H9 (cell line): ENCODE measurements around the gene WRAP73. TPM values are rescaled to one million over a fixed set of nuclear protein-coding genes. Genes with fewer than 3 reads are reported as not detected.
A peak's percentile ranks its signal among the peaks of the same experiment; 100 is the strongest.
"Not testable (repeated sequence)": the region's sequence is repeated elsewhere in the genome, so short reads cannot be mapped to it uniquely, and the experiment has no call there.

ENCODE experiments used
- DNase-seq: peaks from one replicate; pipeline ENCODE4 v3.0.0-alpha.2; 2017
- H2AFZ ChIP-seq: one replicate; pipeline ENCODE4 v1.6.1; 2013; ENCODE audit warnings: mild to moderate bottlenecking, low read length, control low read depth, moderate library complexity
- H2AK5ac ChIP-seq: 2 replicates; pipeline ENCODE4 v1.6.1; 2013; ENCODE audit warnings: low read length, control low read depth, mixed read lengths; ENCODE audit not compliant: insufficient read length
- H2BK120ac ChIP-seq: one replicate; pipeline ENCODE4 v1.6.1; 2013; ENCODE audit warnings: low read depth, mild to moderate bottlenecking, low read length, control low read depth, inconsistent platforms; ENCODE audit not compliant: poor library complexity, severe bottlenecking
- H2BK12ac ChIP-seq: 2 replicates; pipeline ENCODE4 v1.6.1; 2013; ENCODE audit warnings: low read length, control low read depth, mixed read lengths, low read depth; ENCODE audit not compliant: insufficient read length
- H2BK15ac ChIP-seq: 2 replicates; pipeline ENCODE4 v1.6.1; 2013; ENCODE audit warnings: low read depth, low read length, control low read depth
- H2BK20ac ChIP-seq: one replicate; pipeline ENCODE4 v1.6.1; 2013; ENCODE audit warnings: low read depth, mild to moderate bottlenecking, low read length, control low read depth, inconsistent platforms; ENCODE audit not compliant: poor library complexity, severe bottlenecking
- H2BK5ac ChIP-seq: 2 replicates; pipeline ENCODE4 v1.6.1; 2013; ENCODE audit warnings: low read length, control low read depth, mixed read lengths; ENCODE audit not compliant: insufficient read length
- H3K14ac ChIP-seq: 2 replicates; pipeline ENCODE4 v1.6.1; 2013; ENCODE audit warnings: low read length, control low read depth; ENCODE audit not compliant: insufficient read depth
- H3K18ac ChIP-seq: 2 replicates; pipeline ENCODE4 v1.6.1; 2013; ENCODE audit warnings: low read depth, mild to moderate bottlenecking, mixed read lengths, low read length, control low read depth; ENCODE audit not compliant: insufficient read length
- H3K23ac ChIP-seq: 2 replicates; pipeline ENCODE4 v1.6.1; 2013; ENCODE audit warnings: low read length, control low read depth, mixed read lengths, low read depth; ENCODE audit not compliant: insufficient read length
- H3K23me2 ChIP-seq: 2 replicates; pipeline ENCODE4 v1.6.1; 2013; ENCODE audit warnings: low read depth, mild to moderate bottlenecking, mixed read lengths, low read length, control low read depth; ENCODE audit not compliant: insufficient read length, poor library complexity, severe bottlenecking
- H3K27ac ChIP-seq: 2 replicates; pipeline ENCODE4 v1.5.1; 2013; ENCODE audit warnings: low read length, control low read depth, mixed read lengths, low read depth; ENCODE audit not compliant: insufficient read length
- H3K27me3 ChIP-seq: 2 replicates; pipeline ENCODE4 v1.6.1; 2013; ENCODE audit warnings: low read length, control low read depth, inconsistent platforms; ENCODE audit not compliant: insufficient read depth
- H3K4ac ChIP-seq: 2 replicates; pipeline ENCODE4 v1.6.1; 2013; ENCODE audit warnings: low read depth, mild to moderate bottlenecking, control low read depth, inconsistent platforms, low read length, moderate library complexity
- H3K4me1 ChIP-seq: 2 replicates; pipeline ENCODE4 v1.6.1; 2013; ENCODE audit warnings: low read length, control low read depth, inconsistent platforms; ENCODE audit not compliant: insufficient read depth
- H3K4me2 ChIP-seq: 2 replicates; pipeline ENCODE4 v1.6.1; 2013; ENCODE audit warnings: low read length, control low read depth, mixed read lengths; ENCODE audit not compliant: insufficient read length, insufficient read depth
- H3K56ac ChIP-seq: 2 replicates; pipeline ENCODE4 v1.6.1; 2013; ENCODE audit warnings: low read depth, mild to moderate bottlenecking, mixed read lengths, low read length, control low read depth; ENCODE audit not compliant: insufficient read length
- H3K79me1 ChIP-seq: 2 replicates; pipeline ENCODE4 v1.6.1; 2013; ENCODE audit warnings: low read depth, mild to moderate bottlenecking, moderate library complexity, low read length, control low read depth, inconsistent platforms; ENCODE audit not compliant: insufficient read depth, poor library complexity, severe bottlenecking
- H3K79me2 ChIP-seq: 2 replicates; pipeline ENCODE4 v1.6.1; 2013; ENCODE audit warnings: low read length, control low read depth, inconsistent platforms; ENCODE audit not compliant: insufficient read depth
- H3K9ac ChIP-seq: 2 replicates; pipeline ENCODE4 v1.6.1; 2013; ENCODE audit warnings: low read length, control low read depth, mixed read lengths; ENCODE audit not compliant: insufficient read length; ENCODE audit errors: extremely low read depth
- H3K9me3 ChIP-seq: one replicate; pipeline ENCODE4 v1.6.1; 2013; ENCODE audit warnings: low read depth, low read length, inconsistent platforms; ENCODE audit not compliant: control insufficient read depth
- H3T11ph ChIP-seq: one replicate; pipeline ENCODE4 v1.6.1; 2013; ENCODE audit warnings: mild to moderate bottlenecking, low read length, control low read depth, inconsistent platforms
- H4K20me1 ChIP-seq: one replicate; pipeline ENCODE4 v1.6.1; 2013; ENCODE audit not compliant: control insufficient read depth, insufficient read length, insufficient read depth
- H4K5ac ChIP-seq: 2 replicates; pipeline ENCODE4 v1.6.1; 2013; ENCODE audit warnings: low read depth, mild to moderate bottlenecking, mixed read lengths, low read length, control low read depth; ENCODE audit not compliant: insufficient read length
- H4K8ac ChIP-seq: replicated peaks from 2 replicates; pipeline ENCODE4 v1.6.1; 2013; ENCODE audit warnings: low read length, control low read depth, mixed read lengths, low read depth; ENCODE audit not compliant: insufficient read length
- H4K91ac ChIP-seq: 2 replicates; pipeline ENCODE4 v1.6.1; 2013; ENCODE audit warnings: low read depth, mild to moderate bottlenecking, moderate library complexity, mixed read lengths, low read length, control low read depth; ENCODE audit not compliant: insufficient read length
- H3K27ac Mint-ChIP-seq, 3 experiments: 2 replicates in 2 of 3; 3 replicates in 1 of 3; pipeline ENCODE4 v1.8.0; 2020 to 2021; ENCODE audit warnings: mixed read lengths in 3 of 3, mild to moderate bottlenecking in 1 of 3, moderate library complexity in 1 of 3
- H3K27me3 Mint-ChIP-seq: 2 replicates; pipeline ENCODE4 v1.8.0; 2021; ENCODE audit warnings: low read depth, mild to moderate bottlenecking, moderate library complexity, mixed read lengths
- H3K36me3 Mint-ChIP-seq, 3 experiments: 2 replicates in 2 of 3; 3 replicates in 1 of 3; pipeline ENCODE4 v1.8.0; 2020 to 2021; ENCODE audit warnings: low read depth in 3 of 3, mixed read lengths in 3 of 3; ENCODE audit not compliant: insufficient read depth in 1 of 3
- H3K4me1 Mint-ChIP-seq, 2 experiments: 2 replicates each; pipeline ENCODE4 v1.8.0; 2020; ENCODE audit warnings: mixed read lengths in 2 of 2
- H3K4me3 Mint-ChIP-seq, 2 experiments: 2 replicates in 1 of 2; 3 replicates in 1 of 2; pipeline ENCODE4 v1.8.0; 2020 to 2021; ENCODE audit warnings: mild to moderate bottlenecking in 2 of 2, mixed read lengths in 2 of 2, moderate library complexity in 1 of 2
- H3K9me3 Mint-ChIP-seq, 2 experiments: 2 replicates in 1 of 2; 3 replicates in 1 of 2; pipeline ENCODE4 v1.8.0; 2020; ENCODE audit warnings: mild to moderate bottlenecking in 2 of 2, mixed read lengths in 2 of 2, moderate library complexity in 1 of 2
- WGBS: extraction: QIAGEN DNeasy Blood & Tissue Kit; methylation state at CpG from one replicate; pipeline ENCODE4 v1.1.7; 2013; ENCODE audit warnings: missing lambda C conversion rate, low lambda C conversion rate, mixed read lengths; ENCODE audit not compliant: insufficient read length; ENCODE audit errors: extremely low coverage; 5-methylcytosine and 5-hydroxymethylcytosine counted together
- total RNA-seq: library from RNA; stranded (reverse); gene quantifications from 2 replicates; pipeline ENCODE4 v1.2.1, GENCODE V29; 2021
- TF ChIP-seq, protein P1 (sequence below): fragments of 200-600 bp; sonication (generic); conservative IDR thresholded peaks from 3 replicates; pipeline ENCODE4 v1.8.0; 2021; ENCODE audit warnings: antibody characterized with exemption, mild to moderate bottlenecking

WRAP73 gene
- total RNA-seq, 1 experiment from 2014 or later, result 28.4 TPM

DNA sequence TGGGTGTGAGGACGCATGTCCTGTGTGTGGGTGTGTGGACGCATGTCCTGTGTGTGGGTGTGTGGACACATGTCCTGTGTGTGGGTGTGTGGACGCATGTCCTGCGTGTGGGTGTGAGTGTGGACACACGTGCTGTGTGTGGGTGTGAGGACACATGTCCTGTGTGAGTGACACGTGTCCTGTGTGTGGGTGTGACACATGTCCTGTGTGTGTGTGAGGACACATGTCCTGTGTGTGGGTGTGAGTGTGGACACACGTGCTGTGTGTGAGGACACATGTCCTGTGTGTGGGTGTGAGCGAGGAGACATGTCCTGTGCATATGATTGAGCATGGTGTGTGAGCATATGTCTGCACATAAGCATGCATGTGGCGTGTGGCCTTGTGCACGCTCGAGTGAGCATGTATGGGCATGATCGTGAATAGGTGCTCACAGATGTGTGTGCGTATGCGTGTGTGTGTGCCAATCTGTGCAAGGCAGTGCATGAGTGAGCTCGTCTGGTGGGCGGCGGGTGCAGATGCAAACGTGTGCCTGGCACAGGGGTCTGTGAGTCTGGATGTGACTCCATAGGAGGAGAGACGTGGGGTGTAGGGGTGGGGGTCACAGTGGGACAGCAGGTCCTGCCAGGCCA, 63.8 kb downstream of the WRAP73 start:
- no CpG with 5 or more reads among the region's 19 CpGs for WGBS
- H3K27me3 ChIP-seq, result no peaks in the 10 kb centered on the region
- H3K9ac ChIP-seq, result no peak overlapping the region
- no peak overlapping the region for H4K5ac ChIP-seq
- no peak overlapping the region for H2BK15ac ChIP-seq
- TF ChIP-seq, protein P1, sequence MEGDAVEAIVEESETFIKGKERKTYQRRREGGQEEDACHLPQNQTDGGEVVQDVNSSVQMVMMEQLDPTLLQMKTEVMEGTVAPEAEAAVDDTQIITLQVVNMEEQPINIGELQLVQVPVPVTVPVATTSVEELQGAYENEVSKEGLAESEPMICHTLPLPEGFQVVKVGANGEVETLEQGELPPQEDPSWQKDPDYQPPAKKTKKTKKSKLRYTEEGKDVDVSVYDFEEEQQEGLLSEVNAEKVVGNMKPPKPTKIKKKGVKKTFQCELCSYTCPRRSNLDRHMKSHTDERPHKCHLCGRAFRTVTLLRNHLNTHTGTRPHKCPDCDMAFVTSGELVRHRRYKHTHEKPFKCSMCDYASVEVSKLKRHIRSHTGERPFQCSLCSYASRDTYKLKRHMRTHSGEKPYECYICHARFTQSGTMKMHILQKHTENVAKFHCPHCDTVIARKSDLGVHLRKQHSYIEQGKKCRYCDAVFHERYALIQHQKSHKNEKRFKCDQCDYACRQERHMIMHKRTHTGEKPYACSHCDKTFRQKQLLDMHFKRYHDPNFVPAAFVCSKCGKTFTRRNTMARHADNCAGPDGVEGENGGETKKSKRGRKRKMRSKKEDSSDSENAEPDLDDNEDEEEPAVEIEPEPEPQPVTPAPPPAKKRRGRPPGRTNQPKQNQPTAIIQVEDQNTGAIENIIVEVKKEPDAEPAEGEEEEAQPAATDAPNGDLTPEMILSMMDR, result no peak
- no peak overlapping the region for H2BK120ac ChIP-seq
- no peaks in the 10 kb centered on the region for H3K4me1 ChIP-seq
- Mint-ChIP-seq H3K9me3 (peaks cover 2 to 4% of the 10 kb centered on the region in 2 experiments; a peak in 2 of 5 replicates), H3K27me3 (no peaks in the 10 kb centered on the region; the same call in 1 of the 2 replicates), H3K27ac (no peak overlapping the region), H3K36me3 (peaks cover 3 to 7% (median 5%) of the 10 kb centered on the region in 3 experiments; a peak in 4 of 7 replicates), H3K4me1 (peaks cover 0 to 22% of the 10 kb centered on the region in 2 experiments; a peak in 2 of 4 replicates), H3K4me3 (no peak overlapping the region)
- no peak overlapping the region for H2AFZ ChIP-seq
- H3K79me1 ChIP-seq, result no peaks in the 10 kb centered on the region
- H3K27ac ChIP-seq, result no peak overlapping the region
- H3K4me2 ChIP-seq, result no peak overlapping the region
- H3T11ph ChIP-seq, result no peak overlapping the region
- peak overlapping the region; percentile 2 for H4K8ac ChIP-seq
- no peak overlapping the region for H3K56ac ChIP-seq
- no peak for DNase-seq
- H2BK5ac ChIP-seq, result no peak overlapping the region
- no peak overlapping the region for H3K23ac ChIP-seq
- H3K18ac ChIP-seq, result no peak overlapping the region
- no peaks in the 10 kb centered on the region for H4K20me1 ChIP-seq
- H4K91ac ChIP-seq, result no peak overlapping the region
- no peak overlapping the region for H2BK20ac ChIP-seq
- no peak overlapping the region for H3K14ac ChIP-seq
- no peaks in the 10 kb centered on the region for H3K23me2 ChIP-seq
- H3K9me3 ChIP-seq, result peaks cover 6% of the 10 kb centered on the region
- H2AK5ac ChIP-seq, result no peak overlapping the region
- no peaks in the 10 kb centered on the region for H3K79me2 ChIP-seq
- H2BK12ac ChIP-seq, result no peak overlapping the region
- H3K4ac ChIP-seq, result no peak overlapping the region

DNA sequence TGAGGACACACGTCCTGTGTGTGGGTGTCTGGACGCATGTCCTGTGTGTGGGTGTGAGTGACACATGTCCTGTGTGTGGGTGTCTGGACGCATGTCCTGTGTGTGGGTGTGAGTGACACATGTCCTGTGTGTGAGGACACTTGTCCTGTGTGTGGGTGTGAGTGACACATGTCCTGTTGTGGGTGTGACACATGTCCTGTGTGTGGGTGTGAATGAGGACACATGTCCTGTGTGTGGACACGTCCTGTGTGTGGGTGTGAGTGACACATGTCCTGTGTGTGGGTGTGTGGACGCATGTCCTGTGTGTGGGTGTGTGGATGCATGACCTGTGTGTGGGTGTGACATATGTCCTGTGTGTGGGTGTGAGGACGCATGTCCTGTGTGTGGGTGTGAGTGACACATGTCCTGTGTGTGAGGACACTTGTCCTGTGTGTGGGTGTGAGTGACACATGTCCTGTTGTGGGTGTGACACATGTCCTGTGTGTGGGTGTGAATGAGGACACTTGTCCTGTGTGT, 64.5 kb downstream of the WRAP73 start:
- H2BK5ac ChIP-seq, H3K18ac ChIP-seq, H3K36me3 Mint-ChIP-seq, H2BK120ac ChIP-seq, H3K27ac Mint-ChIP-seq, H2BK15ac ChIP-seq, H3K14ac ChIP-seq, H3K9me3 Mint-ChIP-seq, H3K27me3 ChIP-seq, H3K27ac ChIP-seq, H3K23me2 ChIP-seq, H4K20me1 ChIP-seq, H4K5ac ChIP-seq, H3K56ac ChIP-seq, H3K79me2 ChIP-seq, H3K4me3 Mint-ChIP-seq, H3K23ac ChIP-seq, H2BK20ac ChIP-seq, H3K9ac ChIP-seq, H2BK12ac ChIP-seq, H3K9me3 ChIP-seq, H4K91ac ChIP-seq, H3K4me1 ChIP-seq, H2AFZ ChIP-seq, H3K79me1 ChIP-seq, H3K27me3 Mint-ChIP-seq, H4K8ac ChIP-seq, H3K4ac ChIP-seq, H3T11ph ChIP-seq, H2AK5ac ChIP-seq, H3K4me2 ChIP-seq, DNase-seq: not testable (repeated sequence)
- WGBS, result no CpG with 5 or more reads among the region's 6 CpGs
- H3K4me1 Mint-ChIP-seq, result peaks cover 0 to 18% of the 10 kb centered on the region in 2 experiments; a peak in 2 of 4 replicates
